Peyer's patch (tissue), 4 donors: ENCODE results near the gene SMG6. TPM values are rescaled to one million over a fixed set of nuclear protein-coding genes. Genes with fewer than 3 reads are reported as not detected.
"Not testable (repeated sequence)": the region's sequence is repeated elsewhere in the genome, so short reads cannot be mapped to it uniquely, and the experiment has no call there.

Experiments
- DNase-seq, 3 donors: peaks; one replicate each; pipeline ENCODE4 v3.0.0-alpha.2; 2017 to 2019
- H3K27ac ChIP-seq, 4 donors: fragments of 200-600 bp; sonication (generic); one replicate each; pipeline ENCODE4 v1.5.1; 2016 to 2019
- H3K27me3 ChIP-seq, 2 donors: fragments of 200-600 bp; sonication (generic); one replicate each; pipeline ENCODE4 v1.5.1; 2019
- H3K36me3 ChIP-seq, 3 donors: fragments of 200-600 bp; sonication (generic); one replicate each; pipeline ENCODE4 v1.5.1; 2016 to 2019
- H3K4me1 ChIP-seq, 4 donors: fragments of 200-600 bp; sonication (generic); one replicate each; pipeline ENCODE4 v1.5.1; 2016 to 2019
- H3K4me3 ChIP-seq, 4 donors: fragments of 200-600 bp; sonication (generic); 1 replicate in 3 of 4; 2 replicates in 1 of 4; pipeline ENCODE4 v1.5.1; 2016 to 2019; ENCODE audit warnings: mild to moderate bottlenecking in 1 of 4
- H3K9me3 ChIP-seq, 4 donors: fragments of 200-600 bp; sonication (generic); one replicate each; pipeline ENCODE4 v1.5.1; 2016 to 2019; ENCODE audit warnings: mild to moderate bottlenecking in 1 of 4
- POLR2A ChIP-seq, 2 donors: fragments of 450-650 bp; IDR thresholded peaks; one replicate each; pipeline ENCODE4 v1.5.1; 2017; ENCODE audit warnings: antibody characterized with exemption in 2 of 2, mild to moderate bottlenecking in 2 of 2, moderate library complexity in 2 of 2
- total RNA-seq, 4 donors: library from RNA; depleted of rRNA; stranded (reverse); fragments of >200 nt; gene quantifications; one replicate each; pipeline ENCODE4 v1.1.0, GENCODE V29; 2016
- TF ChIP-seq, protein P1 (sequence below), 6 experiments: fragments of 450-650 bp in 4 of 6; fragments of 200-600 bp in 2 of 6; sonication (generic) in 1 of 6; IDR thresholded peaks; one replicate each; pipeline ENCODE4 v1.5.1; 2017 to 2019; ENCODE audit warnings: antibody characterized with exemption in 6 of 6, mild to moderate bottlenecking in 3 of 6, moderate library complexity in 1 of 6

SMG6 gene
- total RNA-seq, 4 donors from 2014 or later, result 33.3 to 139 (median 67.4) TPM

DNA sequence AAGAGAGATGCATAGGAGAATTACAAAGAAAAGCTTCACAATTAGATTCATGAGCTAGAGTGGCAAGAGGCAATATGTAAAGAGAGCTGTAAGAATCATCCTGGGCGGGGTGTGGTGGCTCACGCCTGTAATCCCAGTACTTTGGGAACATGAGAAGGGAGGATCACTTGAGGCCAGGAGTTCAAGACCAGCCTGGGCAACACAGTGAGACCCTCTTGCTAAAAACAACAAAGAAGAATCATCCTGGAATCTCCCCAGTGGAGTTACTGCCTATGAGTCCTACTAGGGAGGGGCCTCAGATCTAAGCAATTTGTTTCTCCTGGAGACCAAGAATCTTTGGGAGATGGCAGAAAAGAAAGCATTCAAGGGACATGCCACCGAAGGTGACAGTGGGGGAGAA, 129.6 kb downstream of the SMG6 start:
- no peaks in the 10 kb centered on the region for H3K9me3 ChIP-seq
- no peaks in the 10 kb centered on the region for H3K27me3 ChIP-seq
- peaks cover 0 to 14% (median 0%) of the 10 kb centered on the region in 3 donors for H3K36me3 ChIP-seq
- H3K4me1 ChIP-seq, result peaks cover 0 to 45% (median 2%) of the 10 kb centered on the region in 4 donors
- DNase-seq, result no peak
- no peak overlapping the region for H3K4me3 ChIP-seq
- TF ChIP-seq POLR2A (IDR thresholded peaks at IDR 0.05), result no peak
- peak overlapping the region; percentile 67 to 80 (median 76) for H3K27ac ChIP-seq

DNA sequence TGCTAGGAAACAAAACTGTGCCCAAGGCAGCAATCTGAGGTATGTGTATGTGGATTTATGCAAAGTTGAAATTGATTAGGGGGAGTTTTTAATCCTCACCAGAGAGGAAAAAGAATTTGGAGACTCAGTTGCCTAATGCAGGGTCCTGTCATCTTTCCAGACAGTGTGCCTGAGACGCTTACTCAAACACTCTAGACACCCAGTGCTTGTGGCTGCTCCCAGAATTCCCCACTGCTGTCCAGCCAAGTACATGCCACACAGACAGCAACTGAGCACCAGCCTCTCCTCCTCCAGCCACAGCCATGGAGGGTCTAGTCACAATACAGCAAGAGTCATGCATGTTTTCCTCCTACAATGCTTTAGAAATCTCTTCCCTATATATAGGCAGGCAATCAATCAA, 130.6 kb downstream of the SMG6 start:
- no peak for TF ChIP-seq POLR2A (IDR thresholded peaks at IDR 0.05)
- TF ChIP-seq, protein P1, sequence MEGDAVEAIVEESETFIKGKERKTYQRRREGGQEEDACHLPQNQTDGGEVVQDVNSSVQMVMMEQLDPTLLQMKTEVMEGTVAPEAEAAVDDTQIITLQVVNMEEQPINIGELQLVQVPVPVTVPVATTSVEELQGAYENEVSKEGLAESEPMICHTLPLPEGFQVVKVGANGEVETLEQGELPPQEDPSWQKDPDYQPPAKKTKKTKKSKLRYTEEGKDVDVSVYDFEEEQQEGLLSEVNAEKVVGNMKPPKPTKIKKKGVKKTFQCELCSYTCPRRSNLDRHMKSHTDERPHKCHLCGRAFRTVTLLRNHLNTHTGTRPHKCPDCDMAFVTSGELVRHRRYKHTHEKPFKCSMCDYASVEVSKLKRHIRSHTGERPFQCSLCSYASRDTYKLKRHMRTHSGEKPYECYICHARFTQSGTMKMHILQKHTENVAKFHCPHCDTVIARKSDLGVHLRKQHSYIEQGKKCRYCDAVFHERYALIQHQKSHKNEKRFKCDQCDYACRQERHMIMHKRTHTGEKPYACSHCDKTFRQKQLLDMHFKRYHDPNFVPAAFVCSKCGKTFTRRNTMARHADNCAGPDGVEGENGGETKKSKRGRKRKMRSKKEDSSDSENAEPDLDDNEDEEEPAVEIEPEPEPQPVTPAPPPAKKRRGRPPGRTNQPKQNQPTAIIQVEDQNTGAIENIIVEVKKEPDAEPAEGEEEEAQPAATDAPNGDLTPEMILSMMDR (IDR thresholded peaks at IDR 0.05), result no peak
- Histone ChIP-seq H3K9me3 (no peaks in the 10 kb centered on the region), H3K4me3 (no peak overlapping the region), H3K27me3 (no peaks in the 10 kb centered on the region), H3K36me3 (peaks cover 0 to 21% (median 0%) of the 10 kb centered on the region in 3 donors), H3K27ac (peak overlapping the region; percentile 55 to 80 (median 70)), H3K4me1 (peaks cover 0 to 39% (median 2%) of the 10 kb centered on the region in 4 donors)
- DNase-seq, result no peak

DNA sequence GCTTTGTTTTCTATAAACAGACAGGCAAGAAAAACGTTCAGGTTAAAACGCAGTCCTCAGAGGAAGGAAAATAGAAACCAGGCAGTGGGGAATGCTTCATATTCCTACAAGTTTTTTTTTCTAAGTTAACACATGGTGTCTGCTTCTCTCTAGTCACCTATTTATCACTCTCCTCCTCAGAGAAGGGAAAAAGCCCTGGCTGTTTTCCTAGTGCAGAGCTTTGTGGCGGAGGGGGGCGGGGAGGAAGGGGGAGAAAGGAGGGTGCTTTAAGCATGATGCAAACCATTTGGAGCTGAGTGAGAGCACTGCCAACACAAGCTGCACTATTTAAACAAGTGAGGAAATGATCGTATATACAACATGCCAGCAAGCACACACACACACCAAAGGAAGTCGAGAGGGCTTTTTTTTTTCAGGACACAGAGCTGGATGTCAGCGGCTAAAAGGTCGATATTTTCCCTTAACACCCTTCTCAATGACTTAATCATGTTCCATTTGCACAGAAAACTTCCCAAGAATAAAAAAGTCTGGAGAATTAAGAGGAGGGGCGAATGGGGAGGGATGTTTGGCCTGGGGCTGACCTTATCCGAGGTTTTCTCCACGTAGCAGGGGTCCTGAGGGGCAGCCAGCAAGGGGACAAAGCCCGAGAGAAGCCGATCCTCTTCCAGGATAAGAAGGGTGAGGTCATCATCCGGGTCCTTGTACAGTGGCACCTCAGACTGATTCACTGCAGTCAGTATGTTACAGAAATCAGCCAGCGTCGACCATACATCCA, 131.3 kb downstream of the SMG6 start:
- Histone ChIP-seq H3K4me1 (peaks cover 0 to 34% (median 2%) of the 10 kb centered on the region in 4 donors), H3K36me3 (peaks cover 0 to 24% (median 0%) of the 10 kb centered on the region in 3 donors), H3K27ac (peak overlapping the region; percentile 55 to 80 (median 70)), H3K27me3 (no peaks in the 10 kb centered on the region), H3K4me3 (no peak overlapping the region), H3K9me3 (no peaks in the 10 kb centered on the region)
- peak in 1 of 3 donors; percentile 65 for DNase-seq
- TF ChIP-seq, protein P1 (IDR thresholded peaks at IDR 0.05), result no peak
- TF ChIP-seq POLR2A (IDR thresholded peaks at IDR 0.05), result no peak

DNA sequence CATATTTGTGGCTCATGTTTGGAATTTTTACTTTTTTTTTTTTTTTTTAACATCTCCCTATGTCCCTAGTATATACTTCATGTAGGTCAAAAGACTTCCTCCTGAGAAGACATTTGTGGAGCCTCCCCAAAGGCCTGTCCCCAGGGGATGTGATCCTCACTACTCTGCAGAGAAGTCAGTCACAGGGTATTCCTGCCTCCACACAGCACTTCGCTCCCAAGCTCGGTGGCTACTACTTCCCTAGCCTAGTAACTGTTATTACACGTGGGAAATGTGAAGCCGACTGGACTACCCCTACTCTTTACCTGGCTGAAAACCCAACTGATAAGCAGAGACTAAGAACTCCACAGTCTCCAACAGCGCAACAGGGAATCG, 131.9 kb downstream of the SMG6 start:
- DNase-seq, result no peak
- H3K36me3 ChIP-seq, result peaks cover 0 to 26% (median 0%) of the 10 kb centered on the region in 3 donors
- TF ChIP-seq, protein P1 (IDR thresholded peaks at IDR 0.05), result no peak
- no peaks in the 10 kb centered on the region for H3K9me3 ChIP-seq
- peaks cover 0 to 30% (median 2%) of the 10 kb centered on the region in 4 donors for H3K4me1 ChIP-seq
- H3K27ac ChIP-seq, result peak overlapping the region in 3 of 4 donors; percentile 67 to 80 (median 72)
- no peaks in the 10 kb centered on the region for H3K27me3 ChIP-seq
- no peak overlapping the region for H3K4me3 ChIP-seq

DNA sequence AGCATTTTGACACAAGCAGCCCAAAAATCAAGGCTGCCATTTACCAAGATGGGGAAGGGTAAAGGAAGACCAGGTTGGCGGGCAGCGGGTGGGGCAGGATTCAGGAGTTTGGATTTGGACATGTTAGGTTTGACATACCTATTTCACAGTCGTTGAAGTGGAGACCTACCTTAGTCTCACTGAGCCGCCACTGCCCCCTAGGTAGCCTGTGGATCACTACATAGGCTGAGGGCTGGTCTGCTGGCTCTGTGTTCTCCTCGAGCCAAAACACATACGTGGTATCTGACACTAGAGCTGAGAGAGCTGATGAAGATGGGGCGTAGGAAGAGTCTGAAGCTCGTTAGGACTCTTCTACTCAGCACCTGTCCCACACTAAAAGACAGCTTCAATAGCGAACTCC, 133.6 kb downstream of the SMG6 start:
- Histone ChIP-seq H3K4me3 (no peak overlapping the region), H3K27ac (no peak overlapping the region), H3K36me3 (peaks cover 0 to 26% (median 0%) of the 10 kb centered on the region in 3 donors), H3K27me3 (no peaks in the 10 kb centered on the region), H3K4me1 (peaks cover 0 to 14% (median 2%) of the 10 kb centered on the region in 4 donors), H3K9me3 (no peaks in the 10 kb centered on the region)
- DNase-seq, result peak in 2 of 3 donors; percentile 52 to 77
- no peak for TF ChIP-seq POLR2A (IDR thresholded peaks at IDR 0.05)
- TF ChIP-seq, protein P1 (IDR thresholded peaks at IDR 0.05), result peak in 4 of 6 experiments; percentile 40 to 47 (median 44)

DNA sequence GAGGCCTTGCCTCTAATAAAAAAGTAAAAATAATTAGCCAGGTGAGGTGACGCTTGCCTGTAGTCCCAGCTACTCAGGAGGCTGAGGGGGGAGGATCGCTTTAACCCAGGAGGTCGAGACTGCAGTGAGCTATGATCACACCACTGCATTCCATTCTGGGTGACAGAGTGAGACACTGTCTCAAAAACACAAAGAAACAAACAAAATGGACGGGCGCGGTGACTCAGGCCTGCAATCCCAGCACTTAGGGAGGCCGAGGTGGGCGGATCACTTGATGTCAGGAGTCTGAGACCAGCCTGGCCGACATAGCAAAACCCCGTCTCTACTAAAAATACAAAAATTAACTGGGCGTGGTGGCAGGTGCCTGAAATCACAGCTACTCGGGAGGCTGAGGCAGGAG, 137.9 kb downstream of the SMG6 start:
- not testable (repeated sequence) for H3K27ac ChIP-seq, H3K4me1 ChIP-seq, H3K9me3 ChIP-seq, H3K4me3 ChIP-seq, DNase-seq, H3K27me3 ChIP-seq
- peaks cover 0 to 56% (median 0%) of the 10 kb centered on the region in 3 donors for H3K36me3 ChIP-seq
